Kidney (tissue), 14 donors: ENCODE data around the gene RELCH. TPM values are rescaled to one million over a fixed set of nuclear protein-coding genes. Genes with fewer than 3 reads are reported as not detected.
A peak's percentile ranks its signal among the peaks of the same experiment; 100 is the strongest.

Experiments
- DNase-seq, 5 donors: peaks; one replicate each; pipeline ENCODE4 v3.0.0-alpha.2; 2013 to 2020
- FAIRE-seq: peaks from 2 replicates; lab custom pipeline; 2012; peaks lifted over from hg19 to GRCh38; lab: Jason Lieb, UNC
- H3K27ac ChIP-seq, 2 donors: one replicate each; pipeline ENCODE4 v1.7.0; 2013; ENCODE audit warnings: low read depth in 2 of 2, low read length in 2 of 2, inconsistent platforms in 1 of 2
- H3K27me3 ChIP-seq: one replicate; pipeline ENCODE4 v1.7.1; 2013; ENCODE audit warnings: low read length, inconsistent platforms; ENCODE audit not compliant: control insufficient read depth, insufficient read depth
- H3K36me3 ChIP-seq, 3 donors: one replicate each; pipeline versions ENCODE4 v1.7.0 to v1.7.1; 2013; ENCODE audit warnings: low read length in 3 of 3, control low read depth in 1 of 3, inconsistent platforms in 1 of 3; ENCODE audit not compliant: insufficient read depth in 3 of 3, control insufficient read depth in 2 of 3
- H3K4me1 ChIP-seq, 3 donors: one replicate each; pipeline versions ENCODE4 v1.7.0 to v1.7.1; 2013; ENCODE audit warnings: low read length in 3 of 3, inconsistent platforms in 1 of 3, low read depth in 1 of 3; ENCODE audit not compliant: control insufficient read depth in 2 of 3, insufficient read depth in 2 of 3
- H3K4me3 ChIP-seq, 3 donors: one replicate each; pipeline versions ENCODE4 v1.7.0 to v1.8.1; 2013; ENCODE audit warnings: low read length in 3 of 3, control low read depth in 1 of 3, inconsistent platforms in 1 of 3
- H3K9ac ChIP-seq, 3 donors: one replicate each; pipeline versions ENCODE4 v1.7.0 to v1.7.1; 2013; ENCODE audit warnings: low read length in 3 of 3, control low read depth in 1 of 3, inconsistent platforms in 1 of 3
- H3K9me3 ChIP-seq, 3 donors: one replicate each; pipeline versions ENCODE4 v1.7.0 to v1.7.1; 2013; ENCODE audit warnings: low read length in 3 of 3, control low read depth in 1 of 3, inconsistent platforms in 1 of 3; ENCODE audit not compliant: control insufficient read depth in 2 of 3, insufficient read depth in 1 of 3
- CTCF ChIP-seq: IDR thresholded peaks from 3 replicates; pipeline ENCODE4 v1.5.1; 2012; ENCODE audit warnings: mild to moderate bottlenecking, moderate library complexity, borderline replicate concordance; ENCODE audit not compliant: insufficient read depth; ENCODE audit errors: extremely low read depth
- intact Hi-C: fragments of 100-400 bp; cut with DNase I; formaldehyde crosslinking; loops from one replicate; pipeline ENCODE4 v1.11.1; 2022
- polyA plus RNA-seq: library from polyadenylated mRNA; stranded (reverse); fragments of 350-450 nt; fragmentation: Illumina TruSeq; extraction: RNeasy Lipid Tissue Mini Kit (QIAGEN cat#74804); gene quantifications from one replicate; pipeline ENCODE4 v1.2.3, GENCODE V29; 2014; ENCODE audit warnings: low read depth, low replicate concordance; ENCODE audit not compliant: insufficient read depth
- total RNA-seq: library from RNA; stranded (reverse); fragmentation: NEBNext Ultra II Directional; extraction: Animal tissue kit (Norgen Biotek cat#: 25700); gene quantifications from one replicate; pipeline ENCODE4 v1.2.1, GENCODE V29; 2021
- donor health status: control.
- donor health status: control.
- donor health status: control.
- donor health status: control.
- donor health status: control.
- donor health status: DM: yes; HTN: yes; CAD: no.
- donor health status: Normal renal cell carcinoma (clear cell type).

Gene RELCH
- total and polyA plus RNA-seq, 2 donors from 2014 or later, result 9.0 to 39.0 TPM

GRCh38 chr18:62258093-62258492 lies 71.0 kb downstream of the RELCH start:
- Histone ChIP-seq H3K9ac (no peak overlapping the region), H3K36me3 (peaks cover 4 to 50% (median 13%) of the 10 kb centered on the region in 3 donors), H3K27me3 (no peaks in the 10 kb centered on the region), H3K4me3 (no peak overlapping the region), H3K9me3 (no peaks in the 10 kb centered on the region), H3K4me1 (no peaks in the 10 kb centered on the region), H3K27ac (no peak overlapping the region)
- intact Hi-C loops, result no loop called here
- DNase-seq (no peak), FAIRE-seq (no peak)
- no peak for TF ChIP-seq CTCF

- Histone ChIP-seq H3K4me1 (no peaks in the 10 kb centered on the region), H3K4me3 (no peak overlapping the region), H3K9me3 (no peaks in the 10 kb centered on the region), H3K36me3 (peaks cover 4 to 47% (median 13%) of the 10 kb centered on the region in 3 donors), H3K9ac (no peak overlapping the region), H3K27ac (no peak overlapping the region), H3K27me3 (no peaks in the 10 kb centered on the region)
- TF ChIP-seq CTCF, result no peak
- intact Hi-C loops, result no loop called here
- DNase-seq (peak in 2 of 5 donors; percentile 43 to 52), FAIRE-seq (no peak)
Measured at GRCh38 chr18:62258616-62259015, 71.6 kb downstream of the RELCH start.

- intact Hi-C loops, result no loop called here
- H3K4me1 ChIP-seq, result no peaks in the 10 kb centered on the region
- no peak for TF ChIP-seq CTCF
- no peak overlapping the region for H3K9ac ChIP-seq
- DNase-seq (no peak), FAIRE-seq (no peak)
- peaks cover 7 to 49% (median 15%) of the 10 kb centered on the region in 3 donors for H3K36me3 ChIP-seq
- no peak overlapping the region for H3K27ac ChIP-seq
- H3K4me3 ChIP-seq, result no peak overlapping the region
- no peaks in the 10 kb centered on the region for H3K9me3 ChIP-seq
- H3K27me3 ChIP-seq, result no peaks in the 10 kb centered on the region
Measured at GRCh38 chr18:62262061-62262460, 75.0 kb downstream of the RELCH start.

DNA sequence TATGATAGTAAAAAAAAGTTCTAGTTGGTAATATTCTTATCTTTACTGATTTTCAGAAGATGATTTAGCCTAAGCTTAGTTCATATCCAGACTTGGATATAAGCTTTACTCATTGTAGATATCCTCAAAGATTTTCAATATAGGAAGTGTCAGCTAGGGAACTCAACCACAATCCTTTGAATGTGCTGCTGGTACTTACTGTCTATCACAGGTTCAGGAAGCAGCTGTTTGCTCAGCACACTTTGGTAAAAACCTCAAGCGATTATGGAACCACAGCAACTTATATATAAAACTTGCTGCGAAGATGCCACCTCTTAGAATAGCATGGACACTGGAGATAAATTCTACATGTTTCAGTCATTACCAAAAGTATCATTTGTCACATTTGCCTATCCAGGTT lies 77.9 kb downstream of the RELCH start:
- intact Hi-C loops, result no loop called here
- H3K4me1 ChIP-seq, result no peaks in the 10 kb centered on the region
- H3K27me3 ChIP-seq, result no peaks in the 10 kb centered on the region
- peaks cover 7 to 43% (median 16%) of the 10 kb centered on the region in 3 donors for H3K36me3 ChIP-seq
- no peak for FAIRE-seq
- DNase-seq, result no peak
- no peak overlapping the region for H3K27ac ChIP-seq
- H3K4me3 ChIP-seq, result no peak overlapping the region
- H3K9ac ChIP-seq, result no peak overlapping the region
- no peak for TF ChIP-seq CTCF
- H3K9me3 ChIP-seq, result no peaks in the 10 kb centered on the region
